GM19193 (cell line): ENCODE data around the gene TRIM67.

Experiments
- POLR2A ChIP-seq: IDR thresholded peaks from 4 replicates; pipeline ENCODE4 v1.6.1; 2011; ENCODE audit not compliant: insufficient read depth, insufficient read length; ENCODE audit errors: extremely low read depth

The TRIM67 gene

GRCh38 chr1:231171623-231172197 lies 9.9 kb downstream of the TRIM67 start:
- TF ChIP-seq POLR2A = no peak

GRCh38 chr1:231172411-231172810 lies 10.6 kb downstream of the TRIM67 start:
- no peak for TF ChIP-seq POLR2A

GRCh38 chr1:231176421-231176820 lies 14.6 kb downstream of the TRIM67 start:
- no peak for TF ChIP-seq POLR2A

GRCh38 chr1:231177226-231177625 lies 15.4 kb downstream of the TRIM67 start:
- TF ChIP-seq POLR2A = no peak

GRCh38 chr1:231177936-231178335 lies 16.1 kb downstream of the TRIM67 start:
- no peak for TF ChIP-seq POLR2A

- no peak for TF ChIP-seq POLR2A
Measured at GRCh38 chr1:231178970-231179369, 17.1 kb downstream of the TRIM67 start.

GRCh38 chr1:231180034-231180433 lies 18.2 kb downstream of the TRIM67 start:
- no peak for TF ChIP-seq POLR2A

- TF ChIP-seq POLR2A = no peak
Measured at GRCh38 chr1:231181271-231181670, 19.4 kb downstream of the TRIM67 start.

- TF ChIP-seq POLR2A = no peak
Measured at GRCh38 chr1:231182317-231182716, 20.5 kb downstream of the TRIM67 start.

- TF ChIP-seq POLR2A = no peak
Measured at GRCh38 chr1:231183639-231184590, 22.1 kb downstream of the TRIM67 start.

GRCh38 chr1:231184891-231185290 lies 23.0 kb downstream of the TRIM67 start:
- TF ChIP-seq POLR2A = no peak

GRCh38 chr1:231185391-231185790 lies 23.5 kb downstream of the TRIM67 start:
- TF ChIP-seq POLR2A = no peak

GRCh38 chr1:231186356-231187115 lies 24.7 kb downstream of the TRIM67 start:
- TF ChIP-seq POLR2A = no peak

- no peak for TF ChIP-seq POLR2A
Measured at GRCh38 chr1:231187571-231187970, 25.7 kb downstream of the TRIM67 start.

- no peak for TF ChIP-seq POLR2A
Measured at GRCh38 chr1:231188072-231188471, 26.2 kb downstream of the TRIM67 start.
